Activated CD8-positive, alpha-beta memory T cell treated with anti-CD3 and anti-CD28 coated beads for 4 hours (primary cell): Measurements from ENCODE around the gene SMTNL1.
"Not testable (repeated sequence)": the region's sequence is repeated elsewhere in the genome, so short reads cannot be mapped to it uniquely, and the experiment has no call there.

ENCODE experiments used
- DNase-seq, 2 donors: peaks; one replicate each; pipeline ENCODE4 v3.0.0-alpha.2; 2020; ENCODE audit warnings: low read depth in 2 of 2

The SMTNL1 gene

DNA sequence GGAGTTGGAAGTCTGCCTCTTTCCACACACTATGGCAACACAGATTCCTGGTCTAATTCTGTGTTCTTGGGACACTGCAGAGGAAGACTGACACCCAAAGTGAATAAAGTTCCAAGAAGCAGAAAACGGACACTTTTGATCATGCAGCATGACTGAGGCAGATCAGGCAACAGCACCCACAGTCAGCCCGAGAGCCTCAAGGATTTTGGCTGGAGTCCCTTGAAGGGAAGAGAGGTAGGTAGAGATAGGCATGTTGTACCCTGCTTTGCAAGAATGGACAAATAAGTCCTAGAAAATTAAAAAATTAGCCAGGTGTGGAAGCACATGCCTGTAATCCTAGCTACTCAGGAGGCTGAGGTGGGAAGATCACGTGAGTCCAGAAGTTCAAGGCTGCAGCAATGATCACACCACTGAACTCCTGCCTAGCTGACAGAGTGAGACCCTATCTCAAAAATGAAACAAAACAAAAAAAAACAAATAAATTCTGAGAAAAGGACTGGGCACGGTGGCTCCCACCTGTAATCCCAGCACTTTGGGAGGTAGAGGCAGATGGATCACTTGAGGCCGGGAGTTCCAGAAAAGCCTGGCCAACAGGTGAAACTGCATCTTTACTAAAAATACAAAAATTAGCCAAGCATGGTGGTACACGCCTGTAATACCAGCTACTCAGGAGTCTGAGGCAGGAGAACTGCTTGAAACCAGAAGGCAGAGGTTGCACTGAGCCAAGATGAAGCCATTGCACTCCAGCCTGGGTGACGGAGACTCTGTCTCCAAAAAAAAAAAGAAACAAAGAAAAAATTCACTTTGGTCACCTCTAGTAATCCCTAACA, 28.8 kb upstream of the SMTNL1 start:
- DNase-seq = no peak

GRCh38 chr11:57511741-57512430, 25.5 kb upstream of the SMTNL1 start:
- DNase-seq = no peak

GRCh38 chr11:57512646-57513451, 24.5 kb upstream of the SMTNL1 start:
- DNase-seq = no peak

- no peak for DNase-seq
These were observed 24.0 kb upstream of the SMTNL1 start for GRCh38 chr11:57513452-57513795.

DNA sequence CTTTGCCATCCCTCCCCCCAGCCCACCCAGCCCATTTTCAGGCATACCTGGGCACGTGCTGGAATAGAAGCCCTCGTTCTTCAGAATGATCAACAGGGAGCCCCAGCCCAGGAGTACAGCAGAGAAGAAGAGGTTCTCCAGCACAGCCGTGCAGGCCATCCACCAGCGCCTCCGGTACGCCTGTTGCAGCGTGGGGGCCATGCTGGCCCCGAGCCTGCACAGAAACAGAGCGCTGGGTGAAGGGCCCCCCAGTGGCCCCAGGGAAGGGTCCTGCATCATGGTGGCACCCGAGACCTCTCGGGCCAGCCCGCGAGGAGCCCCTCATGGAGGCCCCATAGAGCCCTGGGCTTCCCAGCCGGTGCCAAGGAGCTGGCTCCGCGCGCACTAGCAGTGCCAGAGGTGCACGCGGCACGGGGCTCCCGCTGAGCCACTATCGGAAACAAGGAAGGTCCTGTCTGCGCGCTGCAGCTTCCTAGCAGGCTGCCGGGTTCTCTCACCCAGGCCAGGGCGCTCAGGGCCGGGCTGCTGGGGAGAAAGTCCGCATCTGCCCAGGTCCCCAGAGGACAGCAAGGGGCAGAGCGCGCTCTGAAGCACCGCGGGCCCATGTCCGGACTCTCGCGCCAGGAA, 23.4 kb upstream of the SMTNL1 start:
- no peak for DNase-seq

- no peak for DNase-seq
These were observed 22.7 kb upstream of the SMTNL1 start for GRCh38 chr11:57514538-57515331.

GRCh38 chr11:57515332-57516060, 21.9 kb upstream of the SMTNL1 start, which contains the start of gene SLC43A1:
Gene SLC43A1 (minus strand): TSS chr11:57515702. CDS start chr11:57514111, 1,591 bp downstream.
- no peak for DNase-seq

DNA sequence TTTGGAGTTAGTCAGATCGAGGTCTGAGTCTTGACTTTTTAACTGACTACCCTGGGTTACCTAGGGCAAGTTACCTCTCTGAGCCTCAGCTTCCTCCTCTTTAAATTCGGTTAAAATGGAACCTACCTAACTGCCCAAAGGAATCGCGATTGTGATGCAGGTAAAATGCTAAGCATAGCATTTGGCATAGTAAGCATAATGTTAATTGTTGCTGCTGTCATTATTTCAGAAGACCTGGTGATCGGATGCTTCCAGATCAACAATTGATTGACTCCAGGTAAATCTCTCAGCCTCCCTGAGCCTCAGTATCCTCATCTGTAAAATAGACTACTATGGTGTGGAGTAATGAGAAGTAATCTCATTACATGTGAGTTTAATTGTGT, 21.3 kb upstream of the SMTNL1 start:
- DNase-seq = no peak

GRCh38 chr11:57521116-57521515, 16.3 kb upstream of the SMTNL1 start:
- DNase-seq = no peak

DNA sequence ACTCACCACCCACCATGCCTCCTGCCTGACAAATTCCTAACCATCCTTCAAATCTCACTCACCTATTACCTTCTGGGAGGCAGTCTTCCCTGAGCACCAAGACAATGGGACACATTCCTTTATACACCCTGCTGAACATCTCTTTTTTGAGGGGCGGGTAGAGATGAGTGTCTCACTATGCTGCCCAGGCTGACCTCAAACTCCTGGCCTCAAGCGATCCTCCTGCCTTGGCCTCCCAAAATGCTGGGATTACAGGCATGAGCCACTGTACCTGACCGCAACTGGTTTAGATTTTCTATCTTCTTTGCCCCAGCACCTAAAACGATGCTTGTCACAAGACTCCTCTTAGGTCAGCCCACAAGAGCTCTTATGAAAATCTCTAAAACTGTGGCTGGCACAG, 14.0 kb upstream of the SMTNL1 start:
- DNase-seq = no peak

DNA sequence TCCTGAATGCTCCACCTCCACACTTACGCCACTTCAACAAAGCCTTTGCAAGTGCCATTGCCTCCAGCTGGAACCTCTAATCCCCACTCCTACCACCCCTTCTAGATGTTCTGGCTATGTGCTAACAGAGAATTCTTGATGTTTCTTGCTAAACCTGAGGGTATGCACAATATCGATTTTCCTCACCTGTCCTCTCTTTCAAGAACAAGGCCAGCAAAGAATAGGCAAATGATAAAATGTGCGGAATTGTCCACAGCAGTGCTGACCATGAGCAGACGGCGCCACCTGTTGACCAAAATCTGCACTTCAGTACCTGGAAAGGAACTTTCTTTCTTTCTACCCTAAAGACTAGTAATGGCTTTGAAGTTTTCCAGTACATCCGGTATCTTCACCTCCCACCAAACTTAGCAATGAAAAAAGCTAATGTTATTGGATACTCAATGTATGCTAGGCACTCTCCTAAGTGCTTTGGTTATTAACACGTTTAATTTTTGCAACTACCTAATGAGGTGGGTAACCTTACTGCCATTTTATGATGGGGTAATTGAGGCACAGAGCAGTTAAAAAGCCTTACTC, 10.3 kb upstream of the SMTNL1 start:
- peak; percentile 36 to 49 for DNase-seq

- DNase-seq = no peak
These were observed 8.4 kb upstream of the SMTNL1 start for GRCh38 chr11:57529012-57529411.

GRCh38 chr11:57530215-57530595, 7.2 kb upstream of the SMTNL1 start:
- no peak for DNase-seq

GRCh38 chr11:57530596-57531507, 6.5 kb upstream of the SMTNL1 start, which contains the start of gene TIMM10:
Gene TIMM10 (minus strand): TSS chr11:57530754. CDS start chr11:57530189, 565 bp downstream.
- peak; percentile 82 to 92 for DNase-seq

- DNase-seq = not testable (repeated sequence)
These were observed 2.9 kb upstream of the SMTNL1 start for GRCh38 chr11:57534449-57534848.

DNA sequence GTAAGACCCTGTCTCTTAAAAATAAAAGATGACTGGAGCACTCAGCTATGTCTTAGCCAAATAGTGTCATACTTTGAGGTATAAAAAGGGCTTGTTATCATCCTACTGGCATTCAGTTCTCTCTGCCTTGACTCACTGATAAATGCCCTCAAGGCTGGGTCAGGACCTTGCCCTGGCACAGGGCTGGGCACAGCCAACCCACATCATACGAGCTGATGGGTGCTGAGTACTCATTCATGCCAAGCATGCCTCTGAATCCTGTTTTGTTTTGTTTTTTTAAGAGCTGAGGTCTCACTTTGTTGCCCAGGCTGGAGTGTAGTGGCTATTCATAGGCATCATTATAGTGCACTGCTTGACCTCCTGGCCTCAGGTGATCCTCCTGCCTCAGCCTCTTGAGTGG, 1.9 kb downstream of the SMTNL1 start:
- no peak for DNase-seq

GRCh38 chr11:57541169-57541568, 3.8 kb downstream of the SMTNL1 start:
- DNase-seq = no peak

- DNase-seq = no peak
These were observed 5.2 kb downstream of the SMTNL1 start for GRCh38 chr11:57542582-57542981.

DNA sequence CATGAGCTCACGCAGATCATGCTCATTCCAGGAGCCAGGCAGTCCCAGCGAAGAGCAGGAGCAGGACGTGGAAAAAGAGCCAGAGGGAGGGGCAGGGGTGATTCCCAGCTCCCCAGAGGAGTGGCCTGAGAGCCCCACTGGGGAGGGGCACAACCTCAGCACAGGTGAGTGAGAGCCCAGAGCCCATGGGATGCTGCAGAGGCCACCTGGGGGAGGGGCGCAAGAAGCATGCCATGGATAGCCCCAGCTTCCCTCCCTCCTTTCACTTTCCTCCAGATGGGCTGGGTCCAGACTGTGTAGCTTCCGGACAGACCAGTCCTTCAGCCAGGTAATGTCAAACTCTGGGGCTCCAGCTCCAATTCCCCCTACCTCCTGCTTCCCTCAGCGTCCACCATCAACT, 6.2 kb downstream of the SMTNL1 start:
- no peak for DNase-seq
